D721Med (cell line): ENCODE measurements around the gene BCAS3.

ENCODE experiments used
- DNase-seq: peaks from one replicate; pipeline ENCODE4 v3.0.0; 2011; ENCODE audit warnings: low spot score; ENCODE audit not compliant: insufficient read length
- FAIRE-seq: peaks from 2 replicates; lab custom pipeline; 2011; peaks lifted over from hg19 to GRCh38; lab: Jason Lieb, UNC
- CTCF ChIP-seq: IDR thresholded peaks from 2 replicates; pipeline ENCODE4 v1.5.1; 2012; ENCODE audit warnings: mild to moderate bottlenecking, control low read depth; ENCODE audit not compliant: insufficient read depth; ENCODE audit errors: missing control alignments

BCAS3 gene

GRCh38 chr17:60724647-60725046 is 47.0 kb downstream of the BCAS3 start:
- FAIRE-seq: no peak
- TF ChIP-seq CTCF: no peak
- no peak for DNase-seq

GRCh38 chr17:60729854-60730253 is 52.2 kb downstream of the BCAS3 start:
- FAIRE-seq: no peak
- TF ChIP-seq CTCF: no peak
- no peak for DNase-seq

- FAIRE-seq (no peak), DNase-seq (no peak)
- TF ChIP-seq CTCF: no peak
These were observed 52.6 kb downstream of the BCAS3 start for GRCh38 chr17:60730273-60730672.

GRCh38 chr17:60738287-60738686 is 60.6 kb downstream of the BCAS3 start:
- no peak for TF ChIP-seq CTCF
- no peak for DNase-seq
- no peak for FAIRE-seq

GRCh38 chr17:60740584-60740983 is 62.9 kb downstream of the BCAS3 start:
- TF ChIP-seq CTCF: no peak
- FAIRE-seq (no peak), DNase-seq (no peak)

GRCh38 chr17:60741031-60741430 is 63.4 kb downstream of the BCAS3 start:
- FAIRE-seq: no peak
- DNase-seq: no peak
- TF ChIP-seq CTCF: no peak

- no peak for FAIRE-seq
- TF ChIP-seq CTCF: no peak
These were observed 65.6 kb downstream of the BCAS3 start for GRCh38 chr17:60743282-60743681.

More at GRCh38 chr17:60743282-60743681, 65.6 kb downstream of the BCAS3 start:
- no peak for DNase-seq
